Smooth muscle cell (in vitro differentiated cells): ENCODE measurements around the gene SLC19A1. TPM values are rescaled to one million over a fixed set of nuclear protein-coding genes. Genes with fewer than 3 reads are reported as not detected.

Experiments used
- DNase-seq: peaks from one replicate; lab custom pipeline; 2025; ENCODE audit not compliant: unreplicated experiment; lab: John Stamatoyannopoulos, UW
- H2AFZ ChIP-seq: fragments of 200-600 bp; sonication (generic); 2 replicates; pipeline ENCODE4 v1.6.0; 2016; ENCODE audit warnings: antibody characterized with exemption, low read depth, mild to moderate bottlenecking
- H3F3A ChIP-seq: fragments of 200-600 bp; sonication (generic); 2 replicates; pipeline ENCODE4 v1.6.0; 2017; ENCODE audit warnings: antibody characterized with exemption, low read depth
- H3K27ac ChIP-seq: fragments of 200-600 bp; sonication (generic); 2 replicates; pipeline ENCODE4 v1.5.1; 2016; ENCODE audit warnings: low read depth, mild to moderate bottlenecking
- H3K27me3 ChIP-seq: fragments of 200-600 bp; sonication (generic); 2 replicates; pipeline ENCODE4 v1.6.1; 2016; ENCODE audit warnings: low read depth, mild to moderate bottlenecking
- H3K36me3 ChIP-seq: fragments of 200-600 bp; sonication (generic); 2 replicates; pipeline ENCODE4 v1.5.1; 2016; ENCODE audit warnings: low read depth
- H3K4me1 ChIP-seq: fragments of 200-600 bp; sonication (generic); 2 replicates; pipeline ENCODE4 v1.5.1; 2016; ENCODE audit warnings: low read depth
- H3K4me2 ChIP-seq: fragments of 200-600 bp; sonication (generic); 2 replicates; pipeline ENCODE4 v1.6.0; 2016; ENCODE audit warnings: mild to moderate bottlenecking
- H3K4me3 ChIP-seq: fragments of 200-600 bp; sonication (generic); 2 replicates; pipeline ENCODE4 v1.5.1; 2016; ENCODE audit warnings: mild to moderate bottlenecking
- H3K79me2 ChIP-seq: fragments of 200-600 bp; sonication (generic); 2 replicates; pipeline ENCODE4 v1.6.0; 2016; ENCODE audit warnings: low read depth, mild to moderate bottlenecking
- H3K9ac ChIP-seq: fragments of 200-600 bp; sonication (generic); 2 replicates; pipeline ENCODE4 v1.6.0; 2016; ENCODE audit warnings: low read depth
- H3K9me3 ChIP-seq: fragments of 200-600 bp; sonication (generic); replicated peaks from 2 replicates; pipeline ENCODE4 v1.5.1; 2016; ENCODE audit warnings: low read depth
- H4K20me1 ChIP-seq: fragments of 200-600 bp; sonication (generic); 2 replicates; pipeline ENCODE4 v1.6.0; 2016; ENCODE audit warnings: low read depth
- WGBS: methylation state at CpG from one replicate; pipeline ENCODE4 v1.1.7; 2016; ENCODE audit warnings: low lambda C conversion rate; 5-methylcytosine and 5-hydroxymethylcytosine counted together
- polyA plus RNA-seq: library from polyadenylated mRNA; unstranded; fragments of >200 nt; fragmentation: Nextera tagmentation; extraction: Ambion mirVana; gene quantifications from 2 replicates; pipeline ENCODE4 v1.2.1, GENCODE V29; 2016
- total RNA-seq: library from RNA; depleted of rRNA; stranded (reverse); fragments of >200 nt; gene quantifications from 2 replicates; pipeline ENCODE4 v1.2.3, GENCODE V29; 2014
- TF ChIP-seq, protein P1 (sequence below): fragments of 200-600 bp; sonication (generic); IDR thresholded peaks from 2 replicates; pipeline ENCODE4 v1.5.1; 2017; ENCODE audit warnings: borderline replicate concordance, mild to moderate bottlenecking, antibody characterized with exemption; ENCODE audit not compliant: insufficient read depth, poor library complexity, severe bottlenecking

Gene SLC19A1
- total and polyA plus RNA-seq, 2 experiments from 2014 or later, result 2.3 to 33.2 TPM

DNA sequence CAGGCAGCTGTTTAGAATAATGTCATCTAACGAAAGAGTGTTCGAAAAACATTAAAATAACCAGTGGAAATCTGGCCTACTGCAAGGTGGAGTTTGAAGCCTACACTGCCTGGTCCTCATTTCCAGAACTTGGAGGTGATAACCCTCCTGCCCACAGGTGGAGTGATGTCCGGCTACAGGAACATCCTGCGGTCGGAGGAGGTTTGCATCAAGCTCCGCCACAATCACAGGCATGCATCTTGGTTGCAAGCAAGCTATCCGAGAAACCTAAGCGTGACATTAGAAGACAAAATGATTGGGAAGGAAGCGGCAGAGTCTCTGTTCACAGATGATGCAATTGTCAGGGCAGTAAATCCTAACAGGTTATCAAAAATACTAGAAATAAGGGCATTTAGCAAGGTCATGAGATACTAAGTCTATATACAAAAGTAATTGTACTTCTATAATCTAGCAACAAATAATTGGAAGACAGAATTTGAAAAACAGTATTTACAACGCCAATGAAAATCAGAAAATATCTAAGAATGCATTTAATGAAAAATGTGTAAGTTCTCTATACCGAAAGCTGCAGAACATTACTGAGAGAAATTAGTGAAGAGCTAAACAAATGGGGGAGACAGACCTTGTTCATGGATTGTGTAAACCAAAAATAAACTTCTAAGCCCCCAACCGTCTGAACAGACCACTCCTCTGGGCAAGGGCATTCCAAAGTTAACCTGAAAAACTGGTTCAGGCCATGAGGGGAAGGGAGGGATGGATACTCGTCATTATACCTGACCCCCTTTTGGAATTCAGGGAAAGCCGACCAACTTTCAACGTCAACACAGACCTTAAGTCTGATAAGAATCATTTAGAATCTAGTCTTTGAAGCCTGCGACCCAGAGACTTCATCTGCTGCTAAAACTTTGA lies 4.7 kb upstream of the SLC19A1 start:
- Histone ChIP-seq H3K36me3 (no peaks in the 10 kb centered on the region), H3K9me3 (no peaks in the 10 kb centered on the region), H3K4me2 (no peak overlapping the region), H3K27me3 (no peaks in the 10 kb centered on the region), H4K20me1 (no peaks in the 10 kb centered on the region), H3K4me3 (no peak overlapping the region), H3K79me2 (no peaks in the 10 kb centered on the region), H3K27ac (no peak overlapping the region), H2AFZ (no peak overlapping the region), H3K4me1 (peaks cover 3% of the 10 kb centered on the region), H3F3A (no peaks in the 10 kb centered on the region), H3K9ac (no peak overlapping the region)
- TF ChIP-seq, protein P1, sequence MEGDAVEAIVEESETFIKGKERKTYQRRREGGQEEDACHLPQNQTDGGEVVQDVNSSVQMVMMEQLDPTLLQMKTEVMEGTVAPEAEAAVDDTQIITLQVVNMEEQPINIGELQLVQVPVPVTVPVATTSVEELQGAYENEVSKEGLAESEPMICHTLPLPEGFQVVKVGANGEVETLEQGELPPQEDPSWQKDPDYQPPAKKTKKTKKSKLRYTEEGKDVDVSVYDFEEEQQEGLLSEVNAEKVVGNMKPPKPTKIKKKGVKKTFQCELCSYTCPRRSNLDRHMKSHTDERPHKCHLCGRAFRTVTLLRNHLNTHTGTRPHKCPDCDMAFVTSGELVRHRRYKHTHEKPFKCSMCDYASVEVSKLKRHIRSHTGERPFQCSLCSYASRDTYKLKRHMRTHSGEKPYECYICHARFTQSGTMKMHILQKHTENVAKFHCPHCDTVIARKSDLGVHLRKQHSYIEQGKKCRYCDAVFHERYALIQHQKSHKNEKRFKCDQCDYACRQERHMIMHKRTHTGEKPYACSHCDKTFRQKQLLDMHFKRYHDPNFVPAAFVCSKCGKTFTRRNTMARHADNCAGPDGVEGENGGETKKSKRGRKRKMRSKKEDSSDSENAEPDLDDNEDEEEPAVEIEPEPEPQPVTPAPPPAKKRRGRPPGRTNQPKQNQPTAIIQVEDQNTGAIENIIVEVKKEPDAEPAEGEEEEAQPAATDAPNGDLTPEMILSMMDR, result no peak
- DNase-seq, result no peak
- 74% methylated on average over 16 of the region's 16 CpGs for WGBS

DNA sequence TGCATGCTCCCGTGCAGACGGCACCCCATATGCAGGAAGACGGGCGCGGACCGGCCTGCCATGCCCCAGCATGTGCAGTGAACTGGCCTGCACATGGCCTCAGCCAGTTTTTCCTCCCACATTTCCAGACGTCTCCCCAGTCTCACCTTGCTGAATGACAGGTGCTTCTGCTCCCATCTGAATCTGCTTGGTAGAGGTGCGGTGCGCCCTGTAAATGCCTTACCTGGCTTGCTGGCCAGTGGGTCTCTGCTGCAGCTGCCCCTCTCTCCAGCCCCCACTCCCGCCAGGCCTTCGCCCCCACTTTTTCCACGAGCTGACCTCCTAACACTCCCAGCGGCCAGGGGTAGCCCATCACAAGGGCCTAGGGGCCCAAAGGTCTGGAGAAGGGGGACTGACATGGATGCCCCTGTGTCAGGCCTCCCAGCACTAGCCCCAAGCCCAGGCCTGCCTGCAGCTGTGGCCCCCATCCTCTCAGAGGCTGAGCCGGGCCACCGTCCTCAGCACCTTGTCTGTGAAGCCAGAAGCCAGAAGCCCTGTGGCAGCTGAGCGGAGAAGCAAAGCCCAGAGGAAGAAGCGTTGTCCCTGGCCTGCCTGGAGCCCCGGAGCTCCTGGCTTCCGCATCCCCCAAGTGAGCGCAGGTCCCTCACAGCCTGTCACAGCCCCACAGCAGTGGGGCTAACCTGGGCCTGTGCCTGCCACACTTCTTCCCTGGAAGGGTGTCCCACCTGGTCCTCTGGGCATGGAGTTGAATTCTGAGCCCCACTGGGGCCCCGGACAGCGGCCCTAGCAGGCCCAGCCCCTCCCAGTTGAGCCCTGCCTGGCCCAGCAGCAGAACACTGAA lies 3.7 kb upstream of the SLC19A1 start:
- H3K9ac ChIP-seq, result no peak overlapping the region
- no peaks in the 10 kb centered on the region for H3K79me2 ChIP-seq
- H3K27ac ChIP-seq, result no peak overlapping the region
- 91% methylated on average over 22 of the region's 22 CpGs for WGBS
- no peak overlapping the region for H3K4me2 ChIP-seq
- no peak overlapping the region for H2AFZ ChIP-seq
- no peaks in the 10 kb centered on the region for H3K9me3 ChIP-seq
- H4K20me1 ChIP-seq, result no peaks in the 10 kb centered on the region
- no peak for DNase-seq
- TF ChIP-seq, protein P1, result no peak
- no peaks in the 10 kb centered on the region for H3K27me3 ChIP-seq
- H3K36me3 ChIP-seq, result no peaks in the 10 kb centered on the region
- peaks cover under 1% of the 10 kb centered on the region for H3K4me1 ChIP-seq
- H3F3A ChIP-seq, result no peaks in the 10 kb centered on the region
- H3K4me3 ChIP-seq, result no peak overlapping the region

GRCh38 chr21:45545236-45545570 lies 3.0 kb upstream of the SLC19A1 start:
- no peak overlapping the region for H3K9ac ChIP-seq
- H4K20me1 ChIP-seq, result no peaks in the 10 kb centered on the region
- H3K27ac ChIP-seq, result no peak overlapping the region
- H3K4me1 ChIP-seq, result no peaks in the 10 kb centered on the region
- DNase-seq, result no peak
- H3K9me3 ChIP-seq, result no peaks in the 10 kb centered on the region
- no peak overlapping the region for H3K4me3 ChIP-seq
- no peak overlapping the region for H2AFZ ChIP-seq
- no peaks in the 10 kb centered on the region for H3F3A ChIP-seq
- WGBS, result 100% methylated on average over 4 of the region's 6 CpGs
- TF ChIP-seq, protein P1, result no peak
- H3K36me3 ChIP-seq, result no peaks in the 10 kb centered on the region
- H3K4me2 ChIP-seq, result no peak overlapping the region
- no peaks in the 10 kb centered on the region for H3K79me2 ChIP-seq
- no peaks in the 10 kb centered on the region for H3K27me3 ChIP-seq
